Non-pigmented ciliary epithelial cell (primary cell): ENCODE data around the gene RUNX1.

ENCODE experiments used
- DNase-seq: peaks from one replicate; pipeline ENCODE4 v3.0.0-alpha.2; 2010; ENCODE audit warnings: low read depth

Gene RUNX1

DNA sequence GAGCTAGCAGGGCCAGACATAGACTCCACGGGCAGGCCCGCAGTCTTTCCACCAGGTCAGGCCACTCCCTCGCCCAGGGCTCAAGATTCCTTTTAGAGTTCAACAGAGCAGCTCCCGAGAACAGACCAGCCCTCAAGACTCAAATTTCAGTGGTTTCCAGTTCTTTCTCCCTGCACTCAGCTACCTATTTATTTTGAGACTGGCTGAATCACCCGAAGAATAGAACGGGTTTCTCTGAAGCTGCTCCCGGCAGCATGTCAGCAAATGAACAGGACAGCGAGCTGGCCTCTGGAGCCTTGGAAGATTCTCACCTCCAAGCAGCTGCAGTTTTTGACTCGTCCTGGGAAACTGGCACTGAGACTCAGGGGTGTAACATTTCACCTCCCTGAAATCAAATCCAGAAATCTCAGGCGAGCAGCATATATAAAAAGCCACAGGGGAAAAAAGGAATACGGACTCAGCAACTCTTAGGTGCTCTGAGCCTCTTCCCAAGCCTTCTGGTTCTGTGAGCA lies 202.4 kb downstream of the RUNX1 start:
- DNase-seq = peak; percentile 67

GRCh38 chr21:34845521-34846451 lies 203.3 kb downstream of the RUNX1 start:
- DNase-seq = peak; percentile 71

GRCh38 chr21:34844924-34845238 lies 204.2 kb downstream of the RUNX1 start:
- no peak for DNase-seq

GRCh38 chr21:34844013-34844923 lies 204.8 kb downstream of the RUNX1 start:
- no peak for DNase-seq

DNA sequence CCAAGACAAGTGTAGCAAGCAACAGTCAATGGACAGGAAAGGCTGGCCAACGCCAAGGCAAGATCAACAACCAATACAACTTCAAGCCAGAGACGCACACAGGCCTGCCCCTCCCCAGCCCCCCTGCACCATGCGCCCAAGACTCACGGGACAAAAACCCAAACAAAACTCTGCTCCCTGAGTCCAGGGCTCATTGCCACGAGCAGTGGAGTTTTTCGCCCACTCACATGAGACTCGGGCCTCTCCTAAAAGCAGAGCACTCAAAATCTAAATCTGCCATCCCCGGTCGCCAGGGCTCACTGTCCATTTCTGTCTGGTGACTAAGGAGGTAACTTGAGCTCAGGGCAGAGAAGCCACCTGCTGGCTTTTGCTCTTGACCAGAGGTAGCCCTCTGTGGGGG lies 205.5 kb downstream of the RUNX1 start:
- DNase-seq = no peak

DNA sequence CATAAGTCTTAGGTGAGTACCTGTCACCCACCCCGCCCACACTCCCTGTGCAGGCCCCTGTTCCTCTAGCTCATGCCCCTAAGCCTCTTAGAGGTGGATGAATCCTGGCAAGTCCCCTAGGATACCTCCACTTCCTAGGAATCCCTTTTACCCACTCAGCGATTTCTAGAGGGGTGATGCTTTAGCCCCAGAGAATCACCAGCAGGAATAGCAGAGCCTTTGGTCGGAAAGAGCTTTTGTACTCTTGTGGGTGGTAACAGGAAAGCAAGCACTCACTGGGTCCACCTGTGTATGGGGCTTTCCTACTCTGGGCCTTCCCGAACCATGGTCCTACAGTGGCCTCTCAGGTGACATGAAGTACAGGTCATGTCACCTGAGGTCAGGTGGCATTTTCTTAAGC lies 207.9 kb downstream of the RUNX1 start:
- no peak for DNase-seq

GRCh38 chr21:34840693-34841092 lies 208.4 kb downstream of the RUNX1 start:
- DNase-seq = no peak

GRCh38 chr21:34838956-34839820 lies 209.9 kb downstream of the RUNX1 start:
- DNase-seq = no peak

- no peak for DNase-seq
These were observed 212.1 kb downstream of the RUNX1 start for GRCh38 chr21:34836933-34837505.

- peak; percentile 100 for DNase-seq
These were observed 212.8 kb downstream of the RUNX1 start for GRCh38 chr21:34836103-34836932.

GRCh38 chr21:34835526-34835925 lies 213.6 kb downstream of the RUNX1 start:
- no peak for DNase-seq

DNA sequence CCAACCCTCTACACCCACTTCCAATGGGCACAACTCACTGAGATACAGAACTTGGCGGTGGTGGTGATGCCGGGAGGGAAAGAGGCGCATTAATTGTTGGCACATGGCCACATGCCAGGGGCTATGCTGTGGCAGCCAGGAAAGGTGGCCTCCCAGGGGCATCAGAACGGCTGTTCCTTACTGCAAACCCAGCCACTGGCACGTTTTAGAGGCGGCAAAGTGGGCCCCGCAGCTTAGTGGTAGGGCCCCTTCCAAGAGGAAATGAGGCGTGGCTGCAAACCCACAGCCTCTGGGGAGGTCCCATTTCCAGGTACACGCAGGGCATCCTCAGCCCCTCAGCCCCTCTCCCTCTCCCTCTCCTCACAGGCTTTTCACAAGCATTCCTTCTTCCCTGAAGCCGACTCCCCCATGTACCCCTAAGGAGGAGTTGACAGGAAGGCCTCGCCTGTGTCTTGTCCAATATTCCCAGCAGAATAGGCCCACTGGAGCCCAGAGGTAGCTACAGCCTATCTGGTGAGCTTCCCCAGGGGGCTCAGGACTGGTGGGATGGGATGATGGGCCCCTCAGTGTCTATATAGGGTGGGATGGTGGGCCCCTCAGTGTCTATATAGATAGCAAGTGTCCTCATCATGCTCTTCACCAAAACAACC lies 214.1 kb downstream of the RUNX1 start:
- no peak for DNase-seq

DNA sequence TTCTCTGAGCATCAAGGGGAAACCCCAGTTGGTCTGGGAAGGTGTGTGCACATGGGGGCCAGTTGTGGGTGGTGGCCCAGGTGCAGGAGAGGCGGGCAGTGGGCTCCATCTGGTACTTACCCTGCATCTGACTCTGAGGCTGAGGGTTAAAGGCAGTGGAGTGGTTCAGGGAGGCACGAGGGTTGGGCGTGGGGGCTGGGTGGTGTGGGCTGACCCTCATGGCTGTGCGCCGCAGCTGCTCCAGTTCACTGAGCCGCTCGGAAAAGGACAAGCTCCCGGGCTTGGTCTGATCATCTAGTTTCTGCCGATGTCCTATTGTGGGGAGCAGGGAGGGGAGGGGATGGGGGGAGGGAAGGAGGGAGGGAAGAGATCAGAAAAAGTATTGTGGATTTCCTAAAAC lies 214.8 kb downstream of the RUNX1 start:
- DNase-seq = no peak

- DNase-seq = no peak
These were observed 215.6 kb downstream of the RUNX1 start for GRCh38 chr21:34833465-34833864.

- no peak for DNase-seq
These were observed 218.5 kb downstream of the RUNX1 start for GRCh38 chr21:34830386-34831170.

DNA sequence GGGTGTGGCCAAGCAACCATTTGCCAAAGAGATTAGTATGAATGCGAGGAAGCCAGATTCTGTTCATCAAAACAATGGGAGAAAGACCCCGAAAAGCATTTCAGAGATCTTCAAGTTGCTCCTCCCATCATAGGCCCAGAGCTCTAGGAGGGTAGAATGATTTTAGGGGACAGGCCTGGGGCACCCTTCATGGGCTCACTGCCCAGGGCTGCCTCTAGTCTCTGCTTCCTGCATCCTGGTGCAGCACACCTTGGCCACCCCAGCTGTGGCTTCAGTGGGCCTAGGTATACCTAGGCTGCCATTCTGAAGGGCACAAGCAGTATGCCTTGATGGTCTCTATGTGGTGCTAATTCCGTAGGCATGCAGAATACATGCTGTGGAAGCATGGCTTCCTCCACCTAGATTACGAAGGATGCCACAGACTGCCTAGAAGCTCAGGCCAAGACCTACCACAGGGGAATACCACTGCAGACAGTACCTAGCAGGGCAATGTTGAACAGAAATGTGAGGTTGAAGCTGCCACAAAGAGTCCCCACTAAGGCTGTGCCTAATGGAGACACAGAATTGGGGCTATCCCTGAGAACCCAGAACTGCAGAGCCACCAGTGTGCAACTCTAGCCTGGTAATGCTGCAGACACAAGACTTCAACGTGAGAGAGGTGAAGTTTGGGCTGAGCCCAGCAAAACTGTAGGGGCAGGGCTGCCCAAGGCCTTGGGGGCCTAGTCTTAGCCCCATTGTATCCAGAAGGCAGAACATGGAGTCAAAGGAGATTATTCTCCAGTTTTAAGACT lies 221.5 kb downstream of the RUNX1 start:
- DNase-seq = no peak

DNA sequence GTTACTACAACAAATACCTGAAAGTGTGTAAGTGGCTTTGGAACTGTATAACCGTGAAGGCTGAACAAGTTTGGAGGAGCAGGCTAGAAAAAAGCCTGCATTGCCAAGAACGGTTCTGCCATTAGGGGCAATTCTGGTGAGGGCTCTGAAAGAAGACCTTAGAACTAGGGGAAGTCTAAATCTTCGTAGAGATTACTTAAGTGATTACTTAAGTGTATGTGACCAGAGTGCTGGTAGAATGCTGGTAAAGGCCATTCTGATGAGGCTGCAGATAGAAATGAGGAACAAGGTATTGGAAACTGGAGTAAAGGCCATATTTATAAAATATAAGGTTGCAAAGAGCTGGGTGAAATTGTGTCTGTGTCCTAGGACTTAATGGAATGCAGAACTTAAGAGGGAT lies 222.3 kb downstream of the RUNX1 start:
- no peak for DNase-seq

GRCh38 chr21:34825948-34826548 lies 223.1 kb downstream of the RUNX1 start:
- DNase-seq = no peak
